ENCODE data around the gene POU3F1. TPM values are rescaled to one million over a fixed set of nuclear protein-coding genes. Genes with fewer than 3 reads are reported as not detected.

Gene POU3F1
- total RNA-seq, 1 experiment from 2014 or later: 5.8 TPM

- H3K23me2 ChIP-seq (ENCODE audit: insufficient read length, low read depth, low read length, poor library complexity, severe bottlenecking): no peaks in the 10 kb centered on the region
- H3K18ac ChIP-seq (ENCODE audit: insufficient read length, low read depth, low read length): no peak overlapping the region
- Mint-ChIP-seq H3K27me3 (ENCODE audit: low read depth) (no peaks in the 10 kb centered on the region; the same call in 1 of the 2 replicates), H3K27ac (no peak overlapping the region), H3K4me3 (no peak overlapping the region; a peak in 1 of 5 replicates), H3K4me1 (peaks cover 30 to 39% of the 10 kb centered on the region in 2 experiments), H3K9me3 (no peaks in the 10 kb centered on the region; a peak in 1 of 5 replicates), H3K36me3 (ENCODE audit: insufficient read depth in 1 of 3, low read depth in 3 of 3) (peaks cover 1 to 4% (median 3%) of the 10 kb centered on the region in 3 experiments; a peak in 3 of 7 replicates)
- no peaks in the 10 kb centered on the region for H3K27me3 ChIP-seq (ENCODE audit: insufficient read depth, low read length)
- no peak overlapping the region for H4K8ac ChIP-seq (replicated peaks; ENCODE audit: insufficient read length, low read depth, low read length)
- no peak overlapping the region for H3K4me2 ChIP-seq (ENCODE audit: insufficient read depth, insufficient read length, low read length)
- H3K79me2 ChIP-seq (ENCODE audit: insufficient read depth, low read length): no peaks in the 10 kb centered on the region
- no peak overlapping the region for H3K4ac ChIP-seq (ENCODE audit: low read depth, low read length)
- no peak overlapping the region for H2AK5ac ChIP-seq (ENCODE audit: insufficient read length, low read length)
- H2BK12ac ChIP-seq (ENCODE audit: insufficient read length, low read depth, low read length): no peak overlapping the region
- no CpG with 5 or more reads among the region's 6 CpGs for WGBS (ENCODE audit: extremely low coverage, insufficient read length, low lambda C conversion rate)
- no peak overlapping the region for H2BK5ac ChIP-seq (ENCODE audit: insufficient read length, low read length)
- DNase-seq: no peak
- H4K20me1 ChIP-seq (ENCODE audit: control insufficient read depth, insufficient read depth, insufficient read length): no peaks in the 10 kb centered on the region
- no peak overlapping the region for H3K9ac ChIP-seq (ENCODE audit: extremely low read depth, insufficient read length, low read length)
- no peaks in the 10 kb centered on the region for H3K79me1 ChIP-seq (ENCODE audit: insufficient read depth, low read depth, low read length, poor library complexity, severe bottlenecking)
- no peak overlapping the region for H3K56ac ChIP-seq (ENCODE audit: insufficient read length, low read depth, low read length)
- no peak overlapping the region for H4K5ac ChIP-seq (ENCODE audit: insufficient read length, low read depth, low read length)
- no peak overlapping the region for H2BK20ac ChIP-seq (ENCODE audit: low read depth, low read length, poor library complexity, severe bottlenecking)
- H3K27ac ChIP-seq (ENCODE audit: insufficient read length, low read depth, low read length): no peak overlapping the region
- H3K14ac ChIP-seq (ENCODE audit: insufficient read depth, low read length): no peak overlapping the region
- H3K23ac ChIP-seq (ENCODE audit: insufficient read length, low read depth, low read length): no peak overlapping the region
- no peaks in the 10 kb centered on the region for H3K9me3 ChIP-seq (ENCODE audit: control insufficient read depth, low read depth, low read length)
- H2BK15ac ChIP-seq (ENCODE audit: low read depth, low read length): no peak overlapping the region
- no peak overlapping the region for H4K91ac ChIP-seq (ENCODE audit: insufficient read length, low read depth, low read length)
- TF ChIP-seq, protein P1, sequence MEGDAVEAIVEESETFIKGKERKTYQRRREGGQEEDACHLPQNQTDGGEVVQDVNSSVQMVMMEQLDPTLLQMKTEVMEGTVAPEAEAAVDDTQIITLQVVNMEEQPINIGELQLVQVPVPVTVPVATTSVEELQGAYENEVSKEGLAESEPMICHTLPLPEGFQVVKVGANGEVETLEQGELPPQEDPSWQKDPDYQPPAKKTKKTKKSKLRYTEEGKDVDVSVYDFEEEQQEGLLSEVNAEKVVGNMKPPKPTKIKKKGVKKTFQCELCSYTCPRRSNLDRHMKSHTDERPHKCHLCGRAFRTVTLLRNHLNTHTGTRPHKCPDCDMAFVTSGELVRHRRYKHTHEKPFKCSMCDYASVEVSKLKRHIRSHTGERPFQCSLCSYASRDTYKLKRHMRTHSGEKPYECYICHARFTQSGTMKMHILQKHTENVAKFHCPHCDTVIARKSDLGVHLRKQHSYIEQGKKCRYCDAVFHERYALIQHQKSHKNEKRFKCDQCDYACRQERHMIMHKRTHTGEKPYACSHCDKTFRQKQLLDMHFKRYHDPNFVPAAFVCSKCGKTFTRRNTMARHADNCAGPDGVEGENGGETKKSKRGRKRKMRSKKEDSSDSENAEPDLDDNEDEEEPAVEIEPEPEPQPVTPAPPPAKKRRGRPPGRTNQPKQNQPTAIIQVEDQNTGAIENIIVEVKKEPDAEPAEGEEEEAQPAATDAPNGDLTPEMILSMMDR (conservative IDR thresholded peaks at IDR 0.05): no peak
- no peaks in the 10 kb centered on the region; the same call in none of the 2 replicates for H3K4me1 ChIP-seq (ENCODE audit: insufficient read depth, low read length)
- H2BK120ac ChIP-seq (ENCODE audit: low read depth, low read length, poor library complexity, severe bottlenecking): no peak overlapping the region
- no peak overlapping the region for H3T11ph ChIP-seq (ENCODE audit: low read length)
- H2AFZ ChIP-seq (ENCODE audit: low read length): no peak overlapping the region
Observed at GRCh38 chr1:38076455-38076854, 29.9 kb upstream of the POU3F1 start.

Measured in H9 (cell line).